GM12878 (cell line): ENCODE data around the gene PAX2. TPM values are rescaled to one million over a fixed set of nuclear protein-coding genes. Genes with fewer than 3 reads are reported as not detected.

Source experiments
- ATAC-seq: fragments of 200-7000 bp; cut with Tn5 transposase; 3 replicates; pipeline ENCODE4 v1.9.1; 2020; ENCODE audit warnings: mild to moderate bottlenecking, moderate library complexity
- BruUV-seq: library from RNA; stranded (reverse); fragments of 400-500 nt; replicated peaks from 2 replicates; lab custom pipeline; 2021; lab: Mats Ljungman, UMichigan
- CTCF ChIA-PET: fragments of 300-600 bp; sonication (Branson Sonifier 250); formaldehyde crosslinking; extraction: SDS; loops from one replicate; lab custom pipeline; 2021; ENCODE audit warnings: inconsistent platforms; lab: Yijun Ruan, JAX
- POLR2A ChIA-PET: fragments of 350-600 bp; formaldehyde crosslinking; extraction: SDS; loops from one replicate; lab custom pipeline; 2021; ENCODE audit warnings: inconsistent platforms; lab: Charles Lee
- RAD21 ChIA-PET: fragments of 300-600 bp; sonication (Branson Sonifier 250); formaldehyde crosslinking; loops from one replicate; lab custom pipeline; 2023; ENCODE audit warnings: antibody characterized with exemption; ENCODE audit not compliant: unreplicated experiment; lab: Charles Lee
- SMC1A ChIA-PET: fragments of 300-600 bp; sonication (Branson Sonifier 250); formaldehyde crosslinking; loops from one replicate; lab custom pipeline; 2023; ENCODE audit not compliant: unreplicated experiment, uncharacterized antibody; lab: Charles Lee
- DNase-seq: peaks from one replicate; pipeline ENCODE4 v3.0.0-alpha.2; 2011; ENCODE audit warnings: low read depth, low spot score
- FAIRE-seq: peaks from 3 replicates; lab custom pipeline; 2011; peaks lifted over from hg19 to GRCh38; lab: Jason Lieb, UNC
- H2AFZ ChIP-seq: 2 replicates; pipeline ENCODE4 v1.6.0; 2011; ENCODE audit warnings: low read depth, low read length, control low read depth; ENCODE audit not compliant: control insufficient read depth
- H3K27ac ChIP-seq: 2 replicates; pipeline ENCODE4 v1.5.1; 2011; ENCODE audit warnings: control low read depth; ENCODE audit not compliant: control insufficient read depth, insufficient read depth
- H3K27me3 ChIP-seq, 2 experiments: replicated peaks in 1 of 2; 2 replicates each; pipeline versions ENCODE4 v1.6.0 to v1.6.1; 2011; ENCODE audit warnings: low read length in 1 of 2; ENCODE audit not compliant: control insufficient read depth in 2 of 2, insufficient read depth in 2 of 2
- H3K36me3 ChIP-seq, 2 experiments: 2 replicates each; pipeline ENCODE4 v1.5.1; 2011; ENCODE audit warnings: low read length in 1 of 2; ENCODE audit not compliant: control insufficient read depth in 2 of 2, insufficient read depth in 2 of 2
- H3K4me1 ChIP-seq: 2 replicates; pipeline ENCODE4 v1.6.1; 2011; ENCODE audit warnings: mild to moderate bottlenecking, low read length, moderate library complexity, mixed read lengths; ENCODE audit not compliant: control insufficient read depth, insufficient read depth
- H3K4me2 ChIP-seq: 2 replicates; pipeline ENCODE4 v1.6.0; 2011; ENCODE audit warnings: control low read depth; ENCODE audit not compliant: control insufficient read depth, insufficient read depth
- H3K4me3 ChIP-seq: fragments of 200-600 bp; sonication (generic); 2 replicates; pipeline ENCODE4 v1.5.1; 2016
- H3K79me2 ChIP-seq: 2 replicates; pipeline ENCODE4 v1.6.0; 2011; ENCODE audit warnings: low read length; ENCODE audit not compliant: control insufficient read depth, insufficient read depth
- H3K9ac ChIP-seq: 2 replicates; pipeline ENCODE4 v1.8.0; 2011; ENCODE audit warnings: low read length, control low read depth, mixed read lengths; ENCODE audit not compliant: control insufficient read depth, insufficient read depth
- H3K9me3 ChIP-seq: replicated peaks from 3 replicates; pipeline ENCODE4 v1.5.1; 2011; ENCODE audit warnings: mild to moderate bottlenecking, low read length; ENCODE audit not compliant: control insufficient read depth, insufficient read depth
- H4K20me1 ChIP-seq: 2 replicates; pipeline ENCODE4 v1.6.0; 2011; ENCODE audit not compliant: control insufficient read depth, insufficient read depth
- EZH2 ChIP-seq: IDR thresholded peaks from 2 replicates; pipeline ENCODE4 v1.6.1; 2012; ENCODE audit warnings: low read depth, mild to moderate bottlenecking, control low read depth, inconsistent platforms, low read length, borderline replicate concordance; ENCODE audit not compliant: control insufficient read depth
- SP1 ChIP-seq: IDR thresholded peaks from one replicate; pipeline ENCODE4 v1.6.1; 2011; ENCODE audit warnings: low read depth, low read length
- SREBF2 ChIP-seq: IDR thresholded peaks from 2 replicates; pipeline ENCODE4 v1.6.1; 2012; ENCODE audit warnings: mild to moderate bottlenecking, low read length
- STAT3 ChIP-seq: IDR thresholded peaks from 2 replicates; pipeline ENCODE4 v1.6.1; 2011; ENCODE audit warnings: low read depth, low read length, improper control_type of control experiment
- SUZ12 ChIP-seq: fragments of 200-600 bp; sonication (generic); IDR thresholded peaks from one replicate; pipeline ENCODE4 v1.6.1; 2018; ENCODE audit warnings: antibody characterized with exemption, mild to moderate bottlenecking; ENCODE audit not compliant: unreplicated experiment
- TCF7 ChIP-seq: IDR thresholded peaks from 2 replicates; pipeline ENCODE4 v1.6.1; 2014; ENCODE audit warnings: antibody characterized with exemption, borderline replicate concordance
- WGBS: methylation state at CpG from one replicate; pipeline ENCODE4 v1.1.6; 2016; ENCODE audit warnings: low lambda C conversion rate; ENCODE audit not compliant: insufficient replicate concordance, insufficient coverage; ENCODE audit errors: missing lambda C conversion rate; 5-methylcytosine and 5-hydroxymethylcytosine counted together
- in situ Hi-C: fragments of 300-500 bp; cut with MboI; formaldehyde crosslinking; loops from 9 replicates; pipeline ENCODE4 v1.14.3; 2018; ENCODE audit warnings: mixed read lengths
- intact Hi-C: fragments of 100-400 bp; cut with micrococcal nuclease; formaldehyde crosslinking; loops from one replicate; pipeline ENCODE4 v1.14.2; 2022; ENCODE audit not compliant: unreplicated experiment
- polyA plus RNA-seq, 11 experiments: library from polyadenylated mRNA; depleted of rRNA in 4 of 11; unstranded in 6 of 11; stranded (reverse) in 5 of 11; fragments of >200 nt; fragmentation: Nextera tagmentation in 4 of 11; fragmentation: Illumina TruSeq in 1 of 11; extraction: Ambion mirVana in 4 of 11; extraction: Trizol in 1 of 11; gene quantifications; 1 replicate in 1 of 11; 2 replicates in 10 of 11; pipeline versions ENCODE4 v1.2.1 to v1.2.3, GENCODE V29; 2011 to 2016; ENCODE audit warnings: inconsistent platforms in 2 of 11, missing spikeins in 2 of 11, low read depth in 1 of 11
- total RNA-seq, 4 experiments: library from RNA; depleted of rRNA in 3 of 4; stranded (reverse); fragments of >200 nt in 3 of 4; fragmentation: Illumina TruSeq in 1 of 4; extraction: Trizol in 1 of 4; gene quantifications; 2 replicates each; pipeline versions ENCODE4 v1.2.1 to v1.2.3, GENCODE V29; 2013 to 2021
- TF ChIP-seq, protein P1 (sequence below): fragments of 450-650 bp; IDR thresholded peaks from 2 replicates; pipeline ENCODE4 v1.6.1; 2017; ENCODE audit warnings: antibody characterized with exemption, mild to moderate bottlenecking, moderate library complexity

Gene PAX2
- total and polyA plus RNA-seq, 10 of the 15 experiments (the other 5 are each of a cell fraction or from before 2014, with no cell fraction given): not detected

DNA sequence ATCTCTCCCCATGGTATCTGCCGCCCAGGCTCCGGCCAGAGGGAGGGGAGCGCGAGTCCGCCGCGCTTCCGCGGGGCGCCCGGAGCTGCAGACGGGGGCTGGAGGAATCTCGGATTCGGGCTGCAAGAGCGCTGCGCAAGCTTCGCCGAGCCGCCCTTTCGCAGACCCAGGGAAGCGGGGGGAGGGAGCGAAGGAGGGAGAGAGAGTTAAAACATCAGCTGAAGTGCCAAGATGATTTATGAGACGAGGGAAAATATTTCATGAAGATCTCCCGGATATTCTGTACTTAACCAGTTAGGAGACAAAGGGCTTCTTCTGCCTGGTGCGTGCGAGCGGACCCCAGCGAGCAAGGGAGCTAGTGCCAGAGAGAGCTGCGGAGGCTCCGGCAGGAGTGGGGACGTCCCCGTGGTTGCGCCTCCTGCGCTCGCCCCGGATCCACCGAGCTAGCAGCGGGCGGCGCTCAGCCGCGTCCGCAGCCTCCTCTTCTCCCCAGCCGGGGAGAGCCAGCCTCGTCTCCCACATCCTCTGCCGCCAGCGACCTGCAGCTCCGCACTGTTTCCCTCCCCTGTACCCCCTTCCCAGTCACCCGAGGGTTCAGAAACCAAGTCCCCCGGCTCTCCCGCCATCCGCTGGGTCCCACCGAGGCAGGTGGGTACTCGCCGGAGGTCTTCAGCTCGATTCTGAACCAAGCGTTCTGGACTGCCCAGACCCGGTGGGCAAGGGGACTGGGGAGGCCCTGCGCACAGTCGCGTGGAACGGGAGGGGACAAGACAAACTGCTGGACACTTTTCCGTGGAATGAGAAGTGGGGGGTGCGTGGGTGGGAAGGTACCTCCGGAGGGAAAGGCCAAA is 1.0 kb upstream of the PAX2 start:
- RAD21 ChIA-PET: interaction anchor here (0.9 to 1.2 kb wide), 3 partner anchors 11 to 135 kb away, joined by 3 to 4 read pairs (median 3); no protein-coding TSS in a partner anchor
- 11% methylated on average over 63 of the region's 65 CpGs for WGBS
- Histone ChIP-seq H3K4me3 (no peak overlapping the region), H3K4me1 (no peaks in the 10 kb centered on the region), H3K4me2 (no peak overlapping the region), H3K9ac (no peak overlapping the region), H3K79me2 (no peaks in the 10 kb centered on the region), H2AFZ (no peak overlapping the region), H3K27ac (no peak overlapping the region), H3K36me3 (no peaks in the 10 kb centered on the region), H4K20me1 (no peaks in the 10 kb centered on the region), H3K9me3 (no peaks in the 10 kb centered on the region), H3K27me3 (peaks cover 37 to 43% of the 10 kb centered on the region in 2 experiments)
- in situ Hi-C loops (loop anchor here (5.0 kb wide), 1 partner anchor 72 kb away; no protein-coding TSS in a partner anchor), intact Hi-C loops (loop anchor here (10.0 kb wide), 1 partner anchor 130 kb away; no protein-coding TSS in a partner anchor)
- no peak for FAIRE-seq
- SMC1A ChIA-PET: interaction anchor here (0.9 to 1.6 kb wide), 4 partner anchors 19 to 135 kb away, joined by 3 read pairs; no protein-coding TSS in a partner anchor
- POLR2A ChIA-PET: interaction anchor here (0.5 to 1.6 kb wide), 2 partner anchors 80 to 211 kb away, joined by 3 to 4 read pairs; no protein-coding TSS in a partner anchor
- ATAC-seq: peak; percentile 41
- TF ChIP-seq SUZ12: peak; percentile 95
- no peak for TF ChIP-seq STAT3
- no peak for DNase-seq
- CTCF ChIA-PET: interaction anchor here (0.7 to 2.1 kb wide), 23 partner anchors 8 to 311 kb away, joined by 3 to 23 read pairs (median 4); no protein-coding TSS in a partner anchor
- no TSS peak for BruUV-seq

DNA sequence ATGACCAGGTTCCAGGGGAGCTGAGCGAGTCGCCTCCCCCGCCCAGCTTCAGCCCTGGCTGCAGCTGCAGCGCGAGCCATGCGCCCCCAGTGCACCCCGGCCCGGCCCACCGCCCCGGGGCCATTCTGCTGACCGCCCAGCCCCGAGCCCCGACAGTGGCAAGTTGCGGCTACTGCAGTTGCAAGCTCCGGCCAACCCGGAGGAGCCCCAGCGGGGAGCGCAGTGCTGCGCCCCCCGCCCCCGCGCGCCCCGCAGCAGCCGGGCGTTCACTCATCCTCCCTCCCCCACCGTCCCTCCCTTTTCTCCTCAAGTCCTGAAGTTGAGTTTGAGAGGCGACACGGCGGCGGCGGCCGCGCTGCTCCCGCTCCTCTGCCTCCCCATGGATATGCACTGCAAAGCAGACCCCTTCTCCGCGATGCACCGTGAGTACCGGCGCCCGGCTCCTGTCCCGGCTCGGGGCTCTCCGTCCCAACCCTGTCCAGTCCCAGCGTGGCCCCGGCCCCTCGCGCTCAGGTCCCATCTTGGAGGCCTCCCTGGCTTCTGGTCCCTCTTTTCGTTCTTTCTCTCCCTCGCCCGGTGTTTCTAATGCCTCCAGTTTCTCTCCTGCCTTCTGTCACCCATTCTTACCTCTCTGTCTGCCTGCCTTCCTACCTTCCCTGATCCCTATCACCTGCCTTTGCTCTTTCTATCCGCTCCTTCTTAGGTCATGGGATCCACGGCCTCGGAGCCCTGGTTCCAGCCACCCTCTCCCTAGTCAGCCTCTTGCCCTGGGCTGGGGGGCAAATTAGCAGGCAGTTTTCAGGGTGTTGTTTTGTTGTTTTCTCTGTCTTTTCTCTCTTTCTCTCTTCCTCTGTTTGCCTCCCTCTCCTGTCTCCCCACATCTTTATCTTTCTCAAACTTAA is 751 bp downstream of the PAX2 start:
- no peak overlapping the region for H3K4me2 ChIP-seq

More for the DNA sequence above, 751 bp downstream of the PAX2 start:
- H3K9me3 ChIP-seq: no peaks in the 10 kb centered on the region
- ATAC-seq: no peak
- H4K20me1 ChIP-seq: no peaks in the 10 kb centered on the region
- no peak overlapping the region for H3K27ac ChIP-seq
- in situ Hi-C loops: no loop called here
- RAD21 ChIA-PET: interaction anchor here (0.7 kb wide), 1 partner anchor 349 kb away, joined by 3 read pairs; no protein-coding TSS in a partner anchor
- DNase-seq: no peak
- TF ChIP-seq TCF7: no peak
- TF ChIP-seq, protein P1, sequence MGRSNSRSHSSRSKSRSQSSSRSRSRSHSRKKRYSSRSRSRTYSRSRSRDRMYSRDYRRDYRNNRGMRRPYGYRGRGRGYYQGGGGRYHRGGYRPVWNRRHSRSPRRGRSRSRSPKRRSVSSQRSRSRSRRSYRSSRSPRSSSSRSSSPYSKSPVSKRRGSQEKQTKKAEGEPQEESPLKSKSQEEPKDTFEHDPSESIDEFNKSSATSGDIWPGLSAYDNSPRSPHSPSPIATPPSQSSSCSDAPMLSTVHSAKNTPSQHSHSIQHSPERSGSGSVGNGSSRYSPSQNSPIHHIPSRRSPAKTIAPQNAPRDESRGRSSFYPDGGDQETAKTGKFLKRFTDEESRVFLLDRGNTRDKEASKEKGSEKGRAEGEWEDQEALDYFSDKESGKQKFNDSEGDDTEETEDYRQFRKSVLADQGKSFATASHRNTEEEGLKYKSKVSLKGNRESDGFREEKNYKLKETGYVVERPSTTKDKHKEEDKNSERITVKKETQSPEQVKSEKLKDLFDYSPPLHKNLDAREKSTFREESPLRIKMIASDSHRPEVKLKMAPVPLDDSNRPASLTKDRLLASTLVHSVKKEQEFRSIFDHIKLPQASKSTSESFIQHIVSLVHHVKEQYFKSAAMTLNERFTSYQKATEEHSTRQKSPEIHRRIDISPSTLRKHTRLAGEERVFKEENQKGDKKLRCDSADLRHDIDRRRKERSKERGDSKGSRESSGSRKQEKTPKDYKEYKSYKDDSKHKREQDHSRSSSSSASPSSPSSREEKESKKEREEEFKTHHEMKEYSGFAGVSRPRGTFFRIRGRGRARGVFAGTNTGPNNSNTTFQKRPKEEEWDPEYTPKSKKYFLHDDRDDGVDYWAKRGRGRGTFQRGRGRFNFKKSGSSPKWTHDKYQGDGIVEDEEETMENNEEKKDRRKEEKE: no peak
- no peak for TF ChIP-seq SP1
- no peak for TF ChIP-seq SREBF2
- TF ChIP-seq EZH2: 0 out of 2 replicates have a peak, but pooled peaks have one; percentile 71
- TF ChIP-seq, all 136 proteins: peak for 1
- Histone ChIP-seq H3K4me1 (no peaks in the 10 kb centered on the region), H3K36me3 (no peaks in the 10 kb centered on the region), H3K79me2 (no peaks in the 10 kb centered on the region), H3K27me3 (peaks cover 42 to 44% of the 10 kb centered on the region in 2 experiments), H3K4me3 (no peak overlapping the region), H3K9ac (no peak overlapping the region), H2AFZ (no peak overlapping the region)
- POLR2A ChIA-PET: no interaction called here
- no peak for FAIRE-seq
- intact Hi-C loops: loop anchor here (10.0 kb wide), 1 partner anchor 129 kb away; no protein-coding TSS in a partner anchor
- WGBS: 8% methylated on average over 26 of the region's 54 CpGs
- CTCF ChIA-PET: no interaction called here
- BruUV-seq: no TSS peak
- SMC1A ChIA-PET: no interaction called here
